Measurements from ENCODE around the gene ANKRD36.
"Not testable (repeated sequence)": the region's sequence is repeated elsewhere in the genome, so short reads cannot be mapped to it uniquely, and the experiment has no call there.

ANKRD36 gene

DNA sequence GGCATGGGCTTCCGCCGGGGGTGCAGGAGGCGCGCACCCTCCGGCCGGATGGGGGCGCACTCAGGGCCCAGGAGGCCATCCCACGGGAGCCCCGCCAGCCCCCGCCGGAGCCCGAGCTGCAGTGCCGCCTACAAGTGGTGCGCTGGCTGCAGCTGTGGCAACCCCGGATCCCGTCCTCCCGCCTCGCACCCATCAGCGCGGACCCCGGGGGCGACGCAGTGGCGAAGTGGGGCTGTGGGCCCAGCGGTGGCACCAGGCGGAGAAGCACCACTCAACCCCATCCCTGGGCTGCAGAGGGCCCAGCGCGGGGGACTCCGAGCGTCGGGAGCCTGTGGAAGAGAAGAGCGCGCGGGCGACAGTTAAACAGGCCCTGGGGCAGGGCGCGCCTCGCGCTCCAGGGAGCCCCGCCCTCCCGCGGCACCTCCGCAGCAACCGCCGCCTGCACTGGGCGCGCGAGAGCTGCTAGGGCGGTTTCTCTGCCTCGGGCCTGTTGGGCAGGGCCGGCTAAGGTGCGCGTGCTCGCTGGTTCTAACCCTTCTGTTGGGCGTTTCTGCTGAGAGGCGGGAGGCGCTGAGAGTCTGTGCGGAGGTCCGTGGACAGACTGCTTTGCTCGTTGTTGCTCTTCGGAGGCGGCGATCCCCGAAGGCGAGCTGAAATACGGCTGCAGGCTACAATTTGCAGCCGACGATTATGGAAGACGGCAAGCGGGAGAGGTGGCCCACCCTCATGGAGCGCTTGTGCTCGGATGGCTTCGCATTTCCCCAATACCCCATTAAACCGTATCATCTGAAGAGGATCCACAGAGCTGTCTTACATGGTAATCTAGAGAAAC, at the start of gene ANKRD36:
Gene ANKRD36 (plus strand): TSS at position 104 of the 832 bp plus-strand sequence. CDS start 587 bp downstream, at position 691.
- peak; percentile 89 for DNase-seq (ENCODE audit: low spot score)

DNA sequence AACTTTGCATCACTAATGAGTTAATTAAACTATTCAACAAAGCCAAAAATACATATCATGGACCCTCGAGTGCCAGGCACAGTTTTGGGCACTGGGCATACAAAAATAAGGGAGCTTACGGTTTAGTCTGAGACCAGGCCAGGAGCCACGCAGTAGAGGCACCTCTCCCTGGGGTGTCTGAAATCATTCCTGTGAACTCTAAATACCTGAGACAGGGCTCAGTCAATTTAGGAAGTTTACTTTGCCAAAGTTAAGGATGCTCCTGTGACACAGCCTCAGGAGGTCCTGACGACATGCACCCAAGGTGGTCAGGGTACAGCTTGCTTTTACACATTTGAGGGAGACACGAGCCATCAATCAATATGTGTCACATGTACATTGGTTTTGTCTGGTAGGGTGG, 46.9 kb upstream of the ANKRD36 start:
- not testable (repeated sequence) for DNase-seq (ENCODE audit: low spot score)

DNA sequence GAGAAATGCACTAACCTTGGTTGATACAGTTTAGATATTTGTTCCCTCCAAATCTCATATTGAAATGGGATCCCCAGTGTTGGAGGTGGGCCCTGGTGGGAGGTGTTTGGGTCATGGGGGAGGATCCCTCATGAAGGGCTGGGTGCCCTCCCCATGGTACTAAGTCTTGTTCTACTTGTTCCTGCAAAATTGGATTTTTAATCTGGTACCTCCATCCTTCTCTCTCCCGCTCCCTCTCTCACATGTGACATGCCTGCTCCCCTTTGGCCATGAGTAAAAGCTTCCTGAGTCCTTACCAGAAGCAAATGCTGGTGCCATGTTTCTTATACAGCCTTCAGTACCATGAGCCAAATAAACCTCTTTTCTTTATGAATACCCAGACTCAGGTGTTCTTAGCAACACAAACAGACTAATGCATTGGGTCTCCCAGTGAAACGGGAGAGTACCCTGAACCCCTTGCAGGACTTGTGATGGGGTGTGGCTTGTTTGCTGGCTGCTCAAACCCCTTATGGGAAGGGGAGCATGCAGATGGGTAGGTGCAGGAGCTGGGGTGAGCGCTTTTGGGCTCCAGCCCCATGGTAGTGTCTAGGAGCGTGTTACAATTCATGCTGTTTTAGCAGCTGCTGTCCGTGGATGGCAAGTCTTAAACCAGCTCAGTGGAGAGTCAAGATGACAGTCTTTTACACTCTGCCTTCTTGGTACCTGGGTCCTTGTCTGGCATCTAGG, 45.5 kb upstream of the ANKRD36 start:
- no peak for DNase-seq (ENCODE audit: low spot score)

DNA sequence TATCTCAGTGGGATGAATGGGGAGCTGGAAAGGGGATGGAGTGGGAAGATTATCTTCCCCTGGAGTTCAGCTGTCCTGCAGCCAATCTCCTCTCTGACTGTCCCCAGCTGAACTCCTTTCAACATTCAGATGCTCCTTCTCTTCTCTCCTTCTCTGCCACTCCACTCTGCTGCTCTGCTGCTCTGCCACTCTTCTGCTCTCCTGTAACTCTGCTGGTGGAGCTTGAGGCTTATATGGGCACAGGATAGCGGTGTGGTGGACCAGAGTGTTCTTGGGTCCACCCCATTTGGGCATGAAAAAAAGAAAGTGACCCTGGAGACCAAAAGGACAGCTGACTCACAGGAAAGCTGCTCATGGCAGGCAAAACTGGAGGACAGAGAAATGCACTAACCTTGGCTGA, 44.9 kb upstream of the ANKRD36 start:
- DNase-seq (ENCODE audit: low spot score): no peak

DNA sequence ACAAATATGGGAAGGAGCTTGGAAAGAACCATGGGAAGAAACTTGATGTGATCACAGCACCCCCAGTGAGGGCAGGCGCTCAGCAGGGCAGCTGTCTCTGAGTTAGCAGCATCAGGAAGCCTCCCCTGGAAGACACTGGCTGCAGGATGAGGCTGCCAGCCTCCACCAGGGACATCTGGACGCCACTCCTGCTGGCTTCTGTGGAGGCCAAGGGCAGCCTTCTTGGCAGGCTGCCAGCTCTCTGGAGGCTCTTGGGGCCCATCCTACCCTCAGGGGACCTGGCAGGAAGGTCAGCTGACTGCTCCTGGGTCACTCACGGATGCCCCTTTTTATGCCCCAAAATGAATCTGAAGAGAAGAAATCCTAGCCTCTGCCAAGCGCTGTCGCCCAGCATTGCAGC, 44.2 kb upstream of the ANKRD36 start:
- not testable (repeated sequence) for DNase-seq (ENCODE audit: low spot score)

DNA sequence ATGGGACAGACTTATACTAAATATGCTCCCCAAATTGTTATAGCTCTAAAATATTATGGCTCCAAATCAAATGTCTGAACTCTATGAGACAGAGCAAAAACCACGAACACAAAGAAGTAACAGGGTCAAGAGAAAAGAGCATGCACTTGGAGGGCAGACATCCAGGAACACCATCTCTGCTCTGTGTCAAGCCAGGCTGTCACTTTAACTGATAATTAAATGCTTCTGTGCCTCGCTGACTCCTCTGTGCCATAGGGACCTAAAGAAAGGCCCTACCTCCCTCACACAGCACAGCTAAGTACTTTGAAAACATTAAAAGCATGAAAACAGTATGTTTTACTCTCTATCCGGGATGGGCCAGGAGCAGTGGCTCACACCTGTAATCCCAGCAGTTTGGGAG, 42.0 kb upstream of the ANKRD36 start:
- not testable (repeated sequence) for DNase-seq (ENCODE audit: low spot score)

DNA sequence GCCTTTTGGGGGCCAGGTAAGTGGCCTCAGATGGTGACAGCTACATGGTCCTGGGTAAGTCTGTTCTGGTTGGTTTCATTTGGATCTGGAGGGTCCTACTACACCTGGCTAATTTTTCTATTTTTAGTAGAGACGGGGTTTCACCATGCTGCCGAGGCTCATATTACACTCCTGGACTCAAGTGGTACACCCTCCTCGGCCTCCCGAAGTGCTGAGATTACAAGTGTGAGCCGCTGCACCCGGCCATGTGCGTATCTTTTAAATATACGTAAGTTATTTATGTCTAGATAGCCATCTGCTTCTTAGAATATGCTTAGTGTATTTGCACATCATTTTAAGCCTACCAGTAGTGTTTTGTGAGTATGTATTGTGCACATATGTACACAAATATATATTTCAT, 35.7 kb upstream of the ANKRD36 start:
- not testable (repeated sequence) for DNase-seq (ENCODE audit: low spot score)

DNA sequence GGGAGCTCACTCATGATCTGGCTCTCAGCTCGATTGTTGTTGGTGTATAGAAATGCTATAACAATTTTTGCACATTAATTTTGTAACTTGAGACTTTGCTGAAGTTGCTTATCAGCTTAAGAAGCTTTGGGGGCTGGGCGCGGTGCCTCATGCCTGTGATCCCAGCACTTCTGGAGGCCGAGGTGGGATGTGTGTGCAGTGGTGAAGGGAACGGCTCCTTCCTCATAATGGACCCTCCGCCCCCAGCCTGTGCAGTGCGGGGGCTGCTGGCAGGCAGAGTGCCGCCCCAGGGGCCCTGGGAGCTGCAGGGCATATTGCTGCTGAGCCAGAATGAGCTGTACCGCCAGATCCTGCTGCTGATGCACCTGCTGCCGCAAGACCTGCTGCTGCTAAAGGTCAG, 32.1 kb upstream of the ANKRD36 start:
- not testable (repeated sequence) for DNase-seq (ENCODE audit: low spot score)

DNA sequence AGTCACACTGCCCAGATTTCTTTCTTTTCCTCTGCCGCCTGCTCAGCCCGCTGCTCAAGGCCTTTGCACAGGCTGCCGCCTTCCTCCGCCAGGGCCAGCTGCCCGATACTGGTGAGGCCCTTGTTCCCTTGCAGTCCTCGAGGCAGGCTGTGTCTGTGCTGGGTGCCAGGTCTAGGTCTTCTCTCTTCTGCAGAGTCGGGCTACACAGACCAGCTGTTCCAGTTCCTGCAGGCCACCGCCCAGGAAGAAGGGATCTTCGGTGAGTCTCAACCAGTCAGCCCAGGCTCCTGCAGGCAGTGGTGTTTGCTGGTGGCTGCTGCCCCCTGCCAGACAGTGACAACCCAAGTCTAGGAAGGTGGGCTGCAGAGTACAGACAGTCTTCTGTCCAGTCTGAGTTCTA, 30.7 kb upstream of the ANKRD36 start:
- not testable (repeated sequence) for DNase-seq (ENCODE audit: low spot score)

DNA sequence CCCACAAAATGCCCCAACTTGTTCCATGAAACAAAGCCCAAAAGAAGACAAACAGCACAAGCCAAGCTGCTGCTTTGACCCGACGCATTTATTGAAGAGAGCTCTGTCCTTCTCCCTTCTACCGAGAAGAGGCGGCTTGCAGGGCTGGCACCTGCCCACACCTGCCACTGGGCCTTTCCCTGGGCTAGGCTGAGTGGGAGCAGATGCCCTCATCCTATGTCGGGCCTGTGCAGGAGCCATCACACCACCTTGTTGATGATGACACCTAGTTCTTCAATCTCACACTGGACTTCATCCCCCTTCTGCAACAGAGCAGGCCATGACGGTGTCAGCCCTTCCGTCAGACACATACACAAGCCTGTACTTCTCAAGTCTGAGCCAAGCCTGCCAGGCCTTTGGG, 29.4 kb upstream of the ANKRD36 start:
- DNase-seq (ENCODE audit: low spot score): not testable (repeated sequence)

DNA sequence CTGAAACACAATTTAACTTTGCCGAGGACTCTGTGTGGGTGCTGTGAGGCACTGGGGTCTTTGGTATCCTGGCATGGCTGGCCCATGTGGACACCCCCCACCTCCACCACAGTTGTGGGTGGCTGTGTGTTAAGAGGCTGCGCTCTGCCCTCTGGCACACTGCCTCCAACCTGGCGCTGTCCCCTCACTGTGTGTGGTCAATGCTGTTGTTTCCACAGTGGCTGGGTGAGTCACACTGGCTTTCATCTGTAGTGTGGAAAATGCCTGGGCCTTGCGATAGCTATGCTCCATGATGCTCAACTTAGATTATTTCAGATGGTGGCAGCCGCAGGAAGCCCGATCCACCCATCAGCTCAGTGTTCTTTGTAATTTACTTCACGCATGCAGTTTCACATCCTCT, 27.9 kb upstream of the ANKRD36 start:
- not testable (repeated sequence) for DNase-seq (ENCODE audit: low spot score)

DNA sequence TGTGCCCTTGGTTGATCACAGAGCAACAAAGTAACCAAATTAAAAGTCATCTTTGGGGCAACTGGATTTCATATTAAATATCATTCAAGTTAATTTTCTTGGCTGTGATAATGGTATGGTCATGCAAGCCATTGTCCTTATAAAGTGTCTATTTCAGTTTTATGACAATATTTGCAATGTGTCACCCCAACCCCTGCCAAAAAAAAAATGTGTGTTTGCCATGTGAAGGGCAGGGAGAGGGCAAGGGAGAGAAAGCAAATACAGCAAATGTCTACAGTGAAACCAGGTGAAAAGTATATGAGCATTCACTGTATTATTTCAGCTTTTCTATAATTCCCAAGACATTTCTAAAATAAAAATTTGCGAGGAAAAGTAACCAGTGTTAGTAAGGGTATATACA, 24.2 kb upstream of the ANKRD36 start:
- DNase-seq (ENCODE audit: low spot score): not testable (repeated sequence)

DNA sequence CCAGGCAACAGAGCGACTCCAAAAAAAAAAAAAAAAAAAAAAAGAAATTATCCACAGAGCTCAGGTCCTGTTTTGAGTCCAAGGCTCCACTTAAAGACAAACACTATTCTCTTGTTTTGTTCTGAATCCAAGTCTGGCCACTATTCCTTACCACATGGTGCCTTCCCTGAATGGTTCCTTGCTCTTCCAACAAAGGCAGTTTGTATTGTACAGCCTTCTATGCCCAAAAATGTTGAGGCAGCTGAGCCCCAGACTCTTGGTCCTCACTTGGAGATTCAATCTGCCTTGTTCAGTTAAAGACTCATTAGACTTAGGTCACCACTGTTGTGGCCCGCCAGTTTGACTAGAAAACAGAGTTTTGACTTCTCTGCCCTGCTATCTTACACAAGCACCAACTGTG, 20.0 kb upstream of the ANKRD36 start:
- DNase-seq (ENCODE audit: low spot score): not testable (repeated sequence)

DNA sequence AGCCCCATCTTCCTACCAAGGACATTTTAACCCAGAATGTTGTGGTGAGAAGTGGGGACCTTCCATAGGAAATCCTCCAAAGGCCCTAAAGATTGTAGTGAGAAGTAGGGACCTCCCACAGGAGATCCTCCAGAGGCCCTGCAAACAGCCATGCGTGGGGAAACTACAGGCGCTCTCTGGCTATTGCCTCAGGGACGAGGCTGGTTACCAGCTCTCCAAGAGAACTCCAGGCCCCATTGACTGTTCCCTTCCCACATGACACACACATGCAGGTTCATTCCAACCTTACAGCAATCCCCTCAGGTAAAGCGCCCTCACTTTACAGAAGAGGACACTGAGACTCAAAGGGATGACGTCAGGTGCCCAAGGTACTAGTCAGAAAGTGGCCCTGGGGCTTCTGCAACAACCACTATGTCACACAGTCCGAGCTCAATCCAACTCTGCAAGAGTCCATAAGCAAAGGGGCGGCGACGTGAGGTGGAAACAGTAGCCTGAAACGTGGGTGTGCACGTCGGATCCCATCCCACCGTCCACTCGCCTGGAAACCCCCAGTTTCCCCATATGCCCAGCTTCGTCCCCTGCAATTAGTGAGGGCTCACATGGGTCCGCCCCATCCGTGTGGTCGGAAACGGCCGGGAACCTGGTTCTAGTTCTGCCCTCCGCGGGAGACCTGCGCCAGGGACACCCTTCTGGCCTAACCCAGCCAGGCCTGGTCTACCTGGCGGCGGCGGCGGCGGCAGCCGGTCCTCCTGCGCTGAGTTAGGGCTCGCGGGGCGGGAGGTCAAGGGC, 18.8 kb upstream of the ANKRD36 start:
- not testable (repeated sequence) for DNase-seq (ENCODE audit: low spot score)

DNA sequence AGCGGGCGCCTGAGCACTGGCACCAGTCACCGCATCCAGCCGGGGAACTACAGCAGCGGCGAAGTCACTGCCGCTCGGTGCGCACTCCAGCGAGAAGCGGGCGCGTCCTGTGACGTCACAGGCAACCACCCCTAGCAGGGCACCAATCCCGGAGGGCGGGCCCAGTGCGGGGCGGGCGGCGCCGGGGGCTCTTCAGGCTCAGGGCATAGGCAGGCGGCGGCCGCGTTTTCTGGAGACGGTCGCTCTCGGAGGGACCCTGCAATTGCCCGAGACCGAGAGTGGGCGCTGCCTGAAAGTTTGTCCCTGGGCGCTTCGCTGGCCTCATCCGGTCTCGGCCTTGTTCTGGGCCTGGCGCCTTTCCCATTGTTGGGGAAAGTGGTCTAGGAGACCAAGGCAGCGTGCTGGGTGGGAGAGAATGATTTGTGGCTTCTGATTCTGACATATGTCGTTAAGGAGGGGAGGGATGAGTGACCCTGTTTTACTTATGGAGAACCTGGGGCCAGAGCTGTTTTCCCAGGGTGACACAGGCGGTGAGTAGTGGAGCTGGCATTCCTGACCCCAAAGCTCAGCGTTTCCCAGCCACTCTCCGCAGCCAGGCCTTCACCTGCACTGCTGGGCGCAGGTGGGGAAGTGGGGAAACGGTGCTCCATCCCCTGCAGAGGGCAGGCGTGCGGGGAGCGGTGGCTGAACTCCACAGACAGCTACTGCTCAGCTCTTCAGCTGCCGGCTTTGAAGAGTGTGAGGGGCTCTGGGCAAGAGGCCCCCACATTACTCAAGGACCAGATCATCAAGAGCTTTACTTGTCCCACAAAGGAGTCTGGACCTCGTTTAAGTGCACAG, 18.0 kb upstream of the ANKRD36 start, which contains the start of gene FAHD2B:
Gene FAHD2B (minus strand): TSS at position 111 of the 840 bp plus-strand sequence. CDS start 3,176 bp downstream, outside the sequence.
- peak; percentile 84 for DNase-seq (ENCODE audit: low spot score)

DNA sequence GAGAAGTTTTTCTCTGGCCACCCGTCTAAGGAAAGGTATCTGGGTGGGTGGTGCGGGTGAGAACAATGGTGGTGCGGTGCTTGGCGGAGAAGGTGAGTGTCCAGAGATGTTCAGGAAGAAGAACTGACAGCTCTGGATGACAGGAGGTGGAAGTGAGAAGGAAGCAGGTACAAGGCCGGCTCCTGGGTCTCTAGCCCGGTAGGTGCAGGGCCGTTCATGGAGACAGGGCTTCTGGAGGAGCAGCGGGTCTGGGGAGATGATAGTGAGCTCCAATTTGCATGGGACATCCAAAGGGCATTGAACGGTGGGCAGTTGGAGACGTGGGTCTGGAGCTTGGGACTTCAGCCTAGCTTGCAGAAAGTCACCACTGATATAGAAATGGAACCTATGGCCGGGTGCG, 17.3 kb upstream of the ANKRD36 start:
- no peak for DNase-seq (ENCODE audit: low spot score)

DNA sequence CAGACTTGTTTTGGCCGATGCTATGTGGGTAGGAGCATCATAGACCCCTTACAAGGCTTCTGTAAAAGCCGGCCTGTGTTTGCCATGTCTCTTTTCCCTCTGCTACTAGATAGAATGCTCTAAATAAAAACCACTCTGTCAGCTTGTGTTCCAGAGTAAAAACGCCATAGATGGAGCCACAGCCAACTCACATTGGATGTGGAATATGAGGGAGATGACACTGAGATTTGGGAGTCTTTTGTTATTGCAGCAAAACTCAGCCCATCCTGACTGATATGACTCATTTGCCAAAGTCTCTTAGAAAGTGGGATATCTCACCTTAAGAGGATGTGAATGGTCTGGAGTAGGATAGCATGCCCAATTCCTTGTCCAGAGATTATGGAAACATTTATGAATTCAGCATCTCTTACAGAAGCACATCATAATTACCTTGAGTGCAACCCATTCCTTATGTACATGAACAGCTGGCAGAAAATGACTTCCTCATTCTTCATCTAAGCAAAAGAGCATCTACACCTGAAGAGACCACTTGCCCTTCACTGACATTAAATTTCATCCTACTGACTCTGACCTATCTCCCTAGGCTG, 14.1 kb upstream of the ANKRD36 start:
- not testable (repeated sequence) for DNase-seq (ENCODE audit: low spot score)

DNA sequence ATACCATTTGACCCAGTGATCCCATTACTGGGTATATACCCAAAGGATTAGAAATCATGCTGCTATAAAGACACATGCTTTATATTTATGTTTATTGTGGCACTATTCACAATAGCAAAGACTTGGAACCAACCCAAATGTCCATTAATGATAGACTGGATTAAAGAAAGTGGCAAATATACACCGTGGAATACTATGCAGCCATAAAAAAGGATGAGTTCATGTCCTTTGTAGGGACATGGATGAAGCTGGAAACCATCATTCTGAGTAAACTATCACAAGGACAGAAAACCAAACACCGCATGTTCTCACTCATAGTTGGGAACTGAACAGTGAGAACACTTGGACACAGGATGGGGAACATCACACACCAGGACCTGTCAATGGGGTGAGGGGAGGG, 6.1 kb upstream of the ANKRD36 start:
- not testable (repeated sequence) for DNase-seq (ENCODE audit: low spot score)

DNA sequence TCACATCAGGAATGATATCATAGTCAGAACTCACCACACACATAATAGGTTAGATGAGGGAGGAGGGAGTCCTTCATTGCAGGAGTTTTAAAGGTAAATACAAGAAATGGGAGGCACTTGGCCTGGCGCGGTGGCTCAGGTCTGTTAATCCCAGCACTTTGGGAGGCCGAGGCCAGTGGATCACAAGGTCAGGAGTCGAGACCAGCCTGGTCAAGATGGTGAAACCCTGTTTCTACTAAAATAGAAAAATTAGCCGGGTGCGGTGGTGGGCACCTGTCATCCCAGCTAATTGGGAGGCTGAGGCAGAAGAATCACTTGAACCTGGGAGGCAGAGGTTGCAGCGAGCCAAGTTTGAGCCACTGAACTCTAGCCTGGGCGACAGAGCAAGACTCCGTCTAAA, 1.7 kb upstream of the ANKRD36 start:
- not testable (repeated sequence) for DNase-seq (ENCODE audit: low spot score)

DNA sequence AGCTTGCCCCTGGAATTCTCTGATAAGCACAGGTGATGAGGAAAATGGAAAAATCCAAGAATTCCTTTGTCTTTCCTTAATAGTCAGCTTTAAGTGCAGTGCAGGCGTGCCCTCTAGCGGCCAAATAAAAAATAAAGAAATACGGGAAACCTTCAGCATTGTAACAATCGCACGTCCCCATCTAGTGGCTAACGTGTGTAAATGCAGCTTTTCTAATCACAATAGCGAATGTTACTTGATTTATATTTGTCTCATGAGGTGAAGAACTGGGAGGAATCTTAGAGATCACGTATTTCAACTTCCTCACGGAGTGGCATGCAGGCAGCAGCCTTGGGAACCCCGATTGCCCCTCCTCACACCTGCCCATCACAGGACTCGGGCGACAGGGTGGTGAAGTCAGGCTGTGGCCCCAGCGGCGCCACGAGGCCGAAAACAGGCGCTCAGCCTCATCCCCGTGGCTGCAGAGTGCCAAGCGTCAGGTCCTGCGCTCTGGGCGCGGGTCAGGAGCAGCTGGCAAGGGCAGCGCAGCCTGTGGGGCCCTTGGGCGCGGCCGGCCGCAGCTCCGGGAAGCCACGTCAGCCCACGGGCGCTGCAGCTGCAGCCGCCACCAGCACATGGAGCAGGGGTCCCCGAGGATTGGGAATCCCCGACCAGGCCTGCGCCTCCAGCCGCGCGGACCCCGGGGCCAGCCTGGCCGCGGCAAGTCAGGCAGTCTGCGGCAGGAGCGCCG, 468 bp upstream of the ANKRD36 start:
- DNase-seq (ENCODE audit: low spot score): peak; percentile 68

Data from activated CD4-positive, alpha-beta T cell treated with anti-CD3 and anti-CD28 coated beads, Interleukin-2, Interleukin-4, amounts not matched to agents 100 ng/mL and 50 ng/mL, durations not matched to agents 16 hours and 8 hours (primary cell).